Measurements from ENCODE around the gene SNED1.

Gene SNED1

DNA sequence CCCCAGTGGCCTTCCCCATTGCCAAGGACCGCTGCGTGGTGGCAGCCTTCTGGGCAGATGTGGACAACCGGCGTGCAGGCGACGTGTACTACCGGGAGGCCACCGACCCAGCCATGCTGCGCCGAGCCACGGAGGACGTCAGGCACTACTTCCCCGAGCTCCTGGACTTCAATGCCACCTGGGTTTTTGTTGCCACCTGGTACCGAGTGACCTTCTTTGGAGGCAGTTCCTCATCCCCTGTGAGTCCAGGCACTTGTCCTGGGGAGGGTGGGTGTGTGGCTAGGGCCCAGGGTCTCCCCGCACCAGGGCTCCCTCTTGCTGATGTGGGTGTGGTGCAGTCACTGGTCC lies 31.9 kb downstream of the SNED1 start:
- no peaks in the 10 kb centered on the region for H4K20me1 ChIP-seq (ENCODE audit: insufficient read depth)
- no peak overlapping the region for H3K4me2 ChIP-seq
- H3K79me2 ChIP-seq (ENCODE audit: insufficient read depth, low read depth): no peaks in the 10 kb centered on the region
- H3K36me3 ChIP-seq (ENCODE audit: insufficient read depth): no peaks in the 10 kb centered on the region
- H3K4me3 ChIP-seq (IDR thresholded peaks at IDR 0.05; ENCODE audit: insufficient read depth, low read depth, low read length): no peak overlapping the region
- H3K27me3 ChIP-seq (ENCODE audit: insufficient read depth, low read depth): no peaks in the 10 kb centered on the region; the same call in 1 of the 2 replicates
- H3K27ac ChIP-seq: no peak overlapping the region
- H3K4me1 ChIP-seq (ENCODE audit: low read depth, poor library complexity, severe bottlenecking): no peaks in the 10 kb centered on the region
- TF ChIP-seq, protein P1, sequence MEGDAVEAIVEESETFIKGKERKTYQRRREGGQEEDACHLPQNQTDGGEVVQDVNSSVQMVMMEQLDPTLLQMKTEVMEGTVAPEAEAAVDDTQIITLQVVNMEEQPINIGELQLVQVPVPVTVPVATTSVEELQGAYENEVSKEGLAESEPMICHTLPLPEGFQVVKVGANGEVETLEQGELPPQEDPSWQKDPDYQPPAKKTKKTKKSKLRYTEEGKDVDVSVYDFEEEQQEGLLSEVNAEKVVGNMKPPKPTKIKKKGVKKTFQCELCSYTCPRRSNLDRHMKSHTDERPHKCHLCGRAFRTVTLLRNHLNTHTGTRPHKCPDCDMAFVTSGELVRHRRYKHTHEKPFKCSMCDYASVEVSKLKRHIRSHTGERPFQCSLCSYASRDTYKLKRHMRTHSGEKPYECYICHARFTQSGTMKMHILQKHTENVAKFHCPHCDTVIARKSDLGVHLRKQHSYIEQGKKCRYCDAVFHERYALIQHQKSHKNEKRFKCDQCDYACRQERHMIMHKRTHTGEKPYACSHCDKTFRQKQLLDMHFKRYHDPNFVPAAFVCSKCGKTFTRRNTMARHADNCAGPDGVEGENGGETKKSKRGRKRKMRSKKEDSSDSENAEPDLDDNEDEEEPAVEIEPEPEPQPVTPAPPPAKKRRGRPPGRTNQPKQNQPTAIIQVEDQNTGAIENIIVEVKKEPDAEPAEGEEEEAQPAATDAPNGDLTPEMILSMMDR (conservative IDR thresholded peaks at IDR 0.05; ENCODE audit: low read depth, low read length): no peak
- no peak overlapping the region for H3K9ac ChIP-seq
- H2AFZ ChIP-seq (ENCODE audit: low read depth): no peak overlapping the region

GRCh38 chr2:241030883-241031282 lies 32.5 kb downstream of the SNED1 start:
- no peak overlapping the region for H2AFZ ChIP-seq (ENCODE audit: low read depth)
- TF ChIP-seq, protein P1 (conservative IDR thresholded peaks at IDR 0.05; ENCODE audit: low read depth, low read length): no peak
- H3K4me3 ChIP-seq (IDR thresholded peaks at IDR 0.05; ENCODE audit: insufficient read depth, low read depth, low read length): no peak overlapping the region
- H3K9ac ChIP-seq: no peak overlapping the region
- no peak overlapping the region for H3K4me2 ChIP-seq
- no peaks in the 10 kb centered on the region for H3K79me2 ChIP-seq (ENCODE audit: insufficient read depth, low read depth)
- H3K4me1 ChIP-seq (ENCODE audit: low read depth, poor library complexity, severe bottlenecking): no peaks in the 10 kb centered on the region
- H3K36me3 ChIP-seq (ENCODE audit: insufficient read depth): no peaks in the 10 kb centered on the region
- H3K27me3 ChIP-seq (ENCODE audit: insufficient read depth, low read depth): no peaks in the 10 kb centered on the region; the same call in 1 of the 2 replicates
- H3K27ac ChIP-seq: no peak overlapping the region
- H4K20me1 ChIP-seq (ENCODE audit: insufficient read depth): no peaks in the 10 kb centered on the region

GRCh38 chr2:241031436-241032165 lies 33.2 kb downstream of the SNED1 start:
- no peaks in the 10 kb centered on the region for H3K36me3 ChIP-seq (ENCODE audit: insufficient read depth)

GRCh38 chr2:241033336-241033987 lies 35.0 kb downstream of the SNED1 start:
- Histone ChIP-seq H3K27me3 (ENCODE audit: insufficient read depth, low read depth) (no peaks in the 10 kb centered on the region; the same call in 1 of the 2 replicates), H4K20me1 (ENCODE audit: insufficient read depth) (no peaks in the 10 kb centered on the region), H3K36me3 (ENCODE audit: insufficient read depth) (no peaks in the 10 kb centered on the region), H3K4me1 (ENCODE audit: low read depth, poor library complexity, severe bottlenecking) (no peaks in the 10 kb centered on the region), H3K4me3 (IDR thresholded peaks at IDR 0.05; ENCODE audit: insufficient read depth, low read depth, low read length) (no peak overlapping the region), H3K27ac (no peak overlapping the region), H3K9ac (no peak overlapping the region), H2AFZ (ENCODE audit: low read depth) (no peak overlapping the region), H3K79me2 (ENCODE audit: insufficient read depth, low read depth) (no peaks in the 10 kb centered on the region), H3K4me2 (no peak overlapping the region)
- TF ChIP-seq, protein P1 (conservative IDR thresholded peaks at IDR 0.05; ENCODE audit: low read depth, low read length): no peak

More at GRCh38 chr2:241031436-241032165, 33.2 kb downstream of the SNED1 start:
- Histone ChIP-seq H4K20me1 (ENCODE audit: insufficient read depth) (no peaks in the 10 kb centered on the region), H3K79me2 (ENCODE audit: insufficient read depth, low read depth) (no peaks in the 10 kb centered on the region), H3K9ac (no peak overlapping the region), H3K4me3 (IDR thresholded peaks at IDR 0.05; ENCODE audit: insufficient read depth, low read depth, low read length) (no peak overlapping the region), H3K27ac (no peak overlapping the region), H3K4me2 (no peak overlapping the region), H3K27me3 (ENCODE audit: insufficient read depth, low read depth) (no peaks in the 10 kb centered on the region; the same call in 1 of the 2 replicates), H2AFZ (ENCODE audit: low read depth) (no peak overlapping the region), H3K4me1 (ENCODE audit: low read depth, poor library complexity, severe bottlenecking) (no peaks in the 10 kb centered on the region)
- TF ChIP-seq, protein P1 (conservative IDR thresholded peaks at IDR 0.05; ENCODE audit: low read depth, low read length): no peak
